Neural cell (in vitro differentiated cells): ENCODE results near the gene ATXN10. TPM values are rescaled to one million over a fixed set of nuclear protein-coding genes. Genes with fewer than 3 reads are reported as not detected.

ENCODE experiments used
- H2AFZ ChIP-seq: fragments of 200-600, 300-800 bp; sonication (generic), shearing (Covaris generic); 2 replicates; pipeline ENCODE4 v1.6.0; 2014; ENCODE audit warnings: low read depth, mild to moderate bottlenecking, antibody characterized with exemption, low read length, moderate library complexity
- H3F3A ChIP-seq: fragments of 200-600 bp; shearing (Covaris generic); 2 replicates; pipeline ENCODE4 v1.6.1; 2016; ENCODE audit warnings: mild to moderate bottlenecking, moderate library complexity, mixed read lengths, antibody characterized with exemption, low read length; ENCODE audit not compliant: insufficient read depth, poor library complexity, severe bottlenecking
- H3K27ac ChIP-seq: fragments of 200-600, 300-800 bp; sonication (generic), shearing (Covaris generic); 2 replicates; pipeline ENCODE4 v1.5.1; 2014; ENCODE audit warnings: mild to moderate bottlenecking, low read length, moderate library complexity
- H3K27me3 ChIP-seq: fragments of 300-800, 200-600 bp; sonication (generic), shearing (Covaris generic); 2 replicates; pipeline ENCODE4 v1.6.0; 2014; ENCODE audit warnings: mild to moderate bottlenecking, low read depth, low read length, moderate library complexity; ENCODE audit not compliant: insufficient read depth
- H3K36me3 ChIP-seq: fragments of 300-800, 200-600 bp; sonication (generic), shearing (Covaris generic); 2 replicates; pipeline ENCODE4 v1.5.1; 2014; ENCODE audit warnings: mild to moderate bottlenecking, antibody characterized with exemption, low read length, moderate library complexity; ENCODE audit not compliant: insufficient read depth
- H3K4me2 ChIP-seq: fragments of 300-800, 200-600 bp; sonication (generic), shearing (Covaris generic); 2 replicates; pipeline ENCODE4 v1.6.0; 2014; ENCODE audit warnings: mild to moderate bottlenecking, low read length
- H3K4me3 ChIP-seq: fragments of 300-800, 200-600 bp; sonication (generic), shearing (Covaris generic); 2 replicates; pipeline ENCODE4 v1.5.1; 2014; ENCODE audit warnings: mild to moderate bottlenecking, low read length, moderate library complexity
- H3K79me2 ChIP-seq: fragments of 200-600 bp; shearing (Covaris generic); replicated peaks from 2 replicates; pipeline ENCODE4 v1.6.0; 2014; ENCODE audit warnings: mild to moderate bottlenecking, low read length, moderate library complexity; ENCODE audit not compliant: insufficient read depth
- H3K9ac ChIP-seq: fragments of 300-800, 200-600 bp; sonication (generic), shearing (Covaris generic); 2 replicates; pipeline ENCODE4 v1.6.1; 2016; ENCODE audit warnings: mild to moderate bottlenecking, low read length, mixed read lengths
- H3K9me2 ChIP-seq: fragments of 200-600 bp; shearing (Covaris generic); 2 replicates; pipeline ENCODE4 v1.6.1; 2016; ENCODE audit warnings: mild to moderate bottlenecking, low read length, mixed read lengths; ENCODE audit not compliant: insufficient read depth
- H3K9me3 ChIP-seq: fragments of 200-600, 300-800 bp; sonication (generic), shearing (Covaris generic); 2 replicates; pipeline ENCODE4 v1.6.1; 2016; ENCODE audit warnings: mild to moderate bottlenecking, mixed run types, low read length, moderate library complexity, mixed read lengths
- H4K20me1 ChIP-seq: fragments of 200-600 bp; shearing (Covaris generic); 2 replicates; pipeline ENCODE4 v1.6.1; 2016; ENCODE audit warnings: mild to moderate bottlenecking, mixed run types; ENCODE audit not compliant: insufficient read depth
- CTCF ChIP-seq: fragments of 450-650 bp; IDR thresholded peaks from 2 replicates; pipeline ENCODE4 v1.5.1; 2014; ENCODE audit warnings: antibody characterized with exemption, mild to moderate bottlenecking, moderate library complexity; ENCODE audit not compliant: poor library complexity, severe bottlenecking
- EP300 ChIP-seq: fragments of 450-650 bp; conservative IDR thresholded peaks from 2 replicates; pipeline ENCODE4 v1.6.1; 2014; ENCODE audit warnings: antibody characterized with exemption, mild to moderate bottlenecking, moderate library complexity; ENCODE audit not compliant: poor library complexity, severe bottlenecking
- EZH2 ChIP-seq: fragments of 200-600, 300-800 bp; shearing (Covaris generic), sonication (generic); IDR thresholded peaks from 2 replicates; pipeline ENCODE4 v1.6.1; 2014; ENCODE audit warnings: antibody characterized with exemption, low read length, borderline replicate concordance, mild to moderate bottlenecking; ENCODE audit not compliant: insufficient read depth, poor library complexity, severe bottlenecking
- MXI1 ChIP-seq: fragments of 450-650 bp; conservative IDR thresholded peaks from 2 replicates; pipeline ENCODE4 v1.6.1; 2014; ENCODE audit warnings: antibody characterized with exemption, mild to moderate bottlenecking; ENCODE audit not compliant: poor library complexity, severe bottlenecking
- POLR2AphosphoS5 ChIP-seq: IDR thresholded peaks from 2 replicates; pipeline ENCODE4 v1.6.1; 2012
- RAD21 ChIP-seq: fragments of 450-650 bp; conservative IDR thresholded peaks from 2 replicates; pipeline ENCODE4 v1.6.1; 2014; ENCODE audit warnings: antibody characterized with exemption, mild to moderate bottlenecking, moderate library complexity
- REST ChIP-seq: IDR thresholded peaks from 2 replicates; pipeline ENCODE4 v1.6.1; 2012; ENCODE audit warnings: borderline replicate concordance
- SMC3 ChIP-seq: fragments of 450-650 bp; conservative IDR thresholded peaks from 2 replicates; pipeline ENCODE4 v1.6.1; 2014; ENCODE audit warnings: antibody characterized with exemption, mild to moderate bottlenecking, moderate library complexity; ENCODE audit not compliant: poor library complexity
- TAF1 ChIP-seq: IDR thresholded peaks from 2 replicates; pipeline ENCODE4 v1.6.1; 2012; ENCODE audit warnings: low read depth
- polyA plus RNA-seq: library from polyadenylated mRNA; depleted of rRNA; stranded (reverse); fragments of >200 nt; gene quantifications from 2 replicates; pipeline ENCODE4 v1.2.3, GENCODE V29; 2014

ATXN10 gene
- polyA plus RNA-seq, 1 donor from 2014 or later = 321 TPM

GRCh38 chr22:45768490-45768889 is 96.9 kb downstream of the ATXN10 start:
- Histone ChIP-seq H3K27me3 (no peaks in the 10 kb centered on the region), H4K20me1 (no peaks in the 10 kb centered on the region), H3K27ac (no peak overlapping the region), H3K9me3 (no peaks in the 10 kb centered on the region), H3F3A (no peaks in the 10 kb centered on the region), H3K79me2 (no peaks in the 10 kb centered on the region), H3K9ac (no peak overlapping the region), H3K4me2 (no peak overlapping the region), H3K4me3 (no peak overlapping the region), H3K36me3 (no peaks in the 10 kb centered on the region), H2AFZ (no peak overlapping the region), H3K9me2 (no peaks in the 10 kb centered on the region)
- no peak for TF ChIP-seq EP300
- no peak for TF ChIP-seq RAD21
- no peak for TF ChIP-seq EZH2
- TF ChIP-seq CTCF = no peak
- TF ChIP-seq TAF1 = no peak
- no peak for TF ChIP-seq SMC3
- TF ChIP-seq REST = no peak
- TF ChIP-seq MXI1 = no peak
- TF ChIP-seq POLR2AphosphoS5 = no peak

- Histone ChIP-seq H3K4me3 (no peak overlapping the region), H3K9ac (no peak overlapping the region), H3K79me2 (no peaks in the 10 kb centered on the region), H3F3A (no peaks in the 10 kb centered on the region), H3K9me3 (no peaks in the 10 kb centered on the region), H3K4me2 (no peak overlapping the region), H3K27ac (no peak overlapping the region), H2AFZ (no peak overlapping the region), H3K27me3 (no peaks in the 10 kb centered on the region), H3K36me3 (no peaks in the 10 kb centered on the region), H4K20me1 (no peaks in the 10 kb centered on the region), H3K9me2 (no peaks in the 10 kb centered on the region)
- no peak for TF ChIP-seq CTCF
- TF ChIP-seq RAD21 = no peak
- TF ChIP-seq MXI1 = no peak
- TF ChIP-seq POLR2AphosphoS5 = no peak
- TF ChIP-seq TAF1 = no peak
- no peak for TF ChIP-seq SMC3
- no peak for TF ChIP-seq EZH2
- TF ChIP-seq EP300 = no peak
- no peak for TF ChIP-seq REST
Observed at GRCh38 chr22:45769569-45770210, 98.1 kb downstream of the ATXN10 start.
